ENCODE data around the gene OR51A7.
"Not testable (repeated sequence)": the region's sequence is repeated elsewhere in the genome, so short reads cannot be mapped to it uniquely, and the experiment has no call there.

Gene OR51A7, protein sequence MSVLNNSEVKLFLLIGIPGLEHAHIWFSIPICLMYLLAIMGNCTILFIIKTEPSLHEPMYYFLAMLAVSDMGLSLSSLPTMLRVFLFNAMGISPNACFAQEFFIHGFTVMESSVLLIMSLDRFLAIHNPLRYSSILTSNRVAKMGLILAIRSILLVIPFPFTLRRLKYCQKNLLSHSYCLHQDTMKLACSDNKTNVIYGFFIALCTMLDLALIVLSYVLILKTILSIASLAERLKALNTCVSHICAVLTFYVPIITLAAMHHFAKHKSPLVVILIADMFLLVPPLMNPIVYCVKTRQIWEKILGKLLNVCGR

GRCh38 chr11:4903484-4903883 is at the start of gene OR51A7:
OR51A7 (plus strand) TSS chr11:4903783; CDS start chr11:4907370, 3,587 bp downstream.
- no peak for DNase-seq (ENCODE audit: low read depth)
- TF ChIP-seq, protein P1, sequence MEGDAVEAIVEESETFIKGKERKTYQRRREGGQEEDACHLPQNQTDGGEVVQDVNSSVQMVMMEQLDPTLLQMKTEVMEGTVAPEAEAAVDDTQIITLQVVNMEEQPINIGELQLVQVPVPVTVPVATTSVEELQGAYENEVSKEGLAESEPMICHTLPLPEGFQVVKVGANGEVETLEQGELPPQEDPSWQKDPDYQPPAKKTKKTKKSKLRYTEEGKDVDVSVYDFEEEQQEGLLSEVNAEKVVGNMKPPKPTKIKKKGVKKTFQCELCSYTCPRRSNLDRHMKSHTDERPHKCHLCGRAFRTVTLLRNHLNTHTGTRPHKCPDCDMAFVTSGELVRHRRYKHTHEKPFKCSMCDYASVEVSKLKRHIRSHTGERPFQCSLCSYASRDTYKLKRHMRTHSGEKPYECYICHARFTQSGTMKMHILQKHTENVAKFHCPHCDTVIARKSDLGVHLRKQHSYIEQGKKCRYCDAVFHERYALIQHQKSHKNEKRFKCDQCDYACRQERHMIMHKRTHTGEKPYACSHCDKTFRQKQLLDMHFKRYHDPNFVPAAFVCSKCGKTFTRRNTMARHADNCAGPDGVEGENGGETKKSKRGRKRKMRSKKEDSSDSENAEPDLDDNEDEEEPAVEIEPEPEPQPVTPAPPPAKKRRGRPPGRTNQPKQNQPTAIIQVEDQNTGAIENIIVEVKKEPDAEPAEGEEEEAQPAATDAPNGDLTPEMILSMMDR (conservative IDR thresholded peaks at IDR 0.05; ENCODE audit: low read depth, low read length), result no peak
- no peak within 1 kb of the TSS for H3K4me3 ChIP-seq (ENCODE audit: low read length)

- not testable (repeated sequence) for H3K4me3 ChIP-seq (ENCODE audit: low read length); DNase-seq (ENCODE audit: low read depth)
Measured at GRCh38 chr11:4854286-4854685, 49.3 kb upstream of the OR51A7 start.

DNA sequence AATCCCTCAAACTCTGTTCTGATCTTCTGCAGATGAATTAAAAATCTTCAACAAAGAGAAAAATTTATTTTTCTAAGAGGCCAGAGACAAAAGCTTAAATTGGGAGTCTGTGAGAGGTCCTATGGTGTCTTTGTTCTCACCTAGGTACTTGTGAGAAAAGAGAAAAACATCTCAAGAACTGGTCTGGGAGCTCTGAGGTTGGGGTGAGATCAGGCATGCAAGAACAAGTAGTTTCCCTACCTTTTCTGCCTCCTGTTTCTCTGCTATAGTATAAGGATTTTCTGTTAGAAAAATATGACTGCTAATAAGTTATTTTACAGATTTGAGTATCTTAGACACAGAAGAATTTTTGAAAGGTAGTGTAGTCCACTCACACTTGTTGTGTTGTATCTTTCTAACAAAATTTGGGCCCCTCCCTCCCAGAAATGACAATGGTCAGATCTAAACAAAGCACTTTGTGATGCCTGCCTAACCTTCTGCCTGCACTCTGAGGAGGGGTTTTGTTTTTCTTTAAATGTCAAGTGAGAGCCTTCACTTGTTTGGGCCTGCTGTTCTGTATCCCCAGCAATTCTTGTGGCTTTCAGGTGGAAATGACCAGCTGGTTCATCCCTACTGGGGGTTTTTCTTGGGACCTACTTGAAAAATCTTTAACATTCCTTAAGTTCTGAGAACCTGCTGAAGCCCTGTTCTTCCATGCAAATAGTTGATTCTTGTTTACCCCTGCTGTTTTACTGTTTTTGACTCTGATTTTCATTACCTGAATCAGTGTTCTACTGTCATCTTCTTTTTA is 40.9 kb upstream of the OR51A7 start:
- TF ChIP-seq, protein P1 (conservative IDR thresholded peaks at IDR 0.05; ENCODE audit: low read depth, low read length), result no peak
- no peak overlapping the region for H3K4me3 ChIP-seq (ENCODE audit: low read length)
- DNase-seq (ENCODE audit: low read depth), result no peak

GRCh38 chr11:4863876-4864275 is 39.7 kb upstream of the OR51A7 start:
- no peak for DNase-seq (ENCODE audit: low read depth)
- TF ChIP-seq, protein P1 (conservative IDR thresholded peaks at IDR 0.05; ENCODE audit: low read depth, low read length), result no peak
- no peak overlapping the region for H3K4me3 ChIP-seq (ENCODE audit: low read length)

GRCh38 chr11:4865855-4866254 is 37.7 kb upstream of the OR51A7 start:
- no peak for DNase-seq (ENCODE audit: low read depth)
- H3K4me3 ChIP-seq (ENCODE audit: low read length), result no peak overlapping the region
- TF ChIP-seq, protein P1 (conservative IDR thresholded peaks at IDR 0.05; ENCODE audit: low read depth, low read length), result no peak

DNA sequence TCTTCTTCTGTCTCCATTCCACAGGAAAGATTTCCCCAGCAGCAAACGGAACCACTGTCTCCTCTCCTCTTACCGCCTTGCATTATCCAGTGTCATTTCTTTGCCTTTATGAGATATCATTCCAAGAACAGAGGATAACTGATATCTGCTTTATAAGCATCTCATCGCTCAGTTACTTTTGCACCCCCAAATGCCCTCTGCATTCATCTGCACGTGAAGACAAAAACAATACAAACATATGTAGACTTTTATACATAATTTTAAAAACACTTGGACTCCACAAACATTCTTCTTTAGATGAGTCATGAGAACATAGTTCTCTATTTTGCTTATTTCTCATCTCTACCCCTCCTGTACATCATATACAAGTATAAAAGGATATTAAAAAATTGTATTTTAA is 22.4 kb upstream of the OR51A7 start:
- no peak for DNase-seq (ENCODE audit: low read depth)
- TF ChIP-seq, protein P1 (conservative IDR thresholded peaks at IDR 0.05; ENCODE audit: low read depth, low read length), result no peak
- H3K4me3 ChIP-seq (ENCODE audit: low read length), result no peak overlapping the region

- no peak for DNase-seq (ENCODE audit: low read depth)
- TF ChIP-seq, protein P1 (conservative IDR thresholded peaks at IDR 0.05; ENCODE audit: low read depth, low read length), result no peak
Measured at GRCh38 chr11:4881860-4882500, 21.6 kb upstream of the OR51A7 start, which contains the start of gene OR51T1. OR51T1 (plus strand) TSS chr11:4881900; CDS start chr11:4881900, 0 bp downstream.

More at GRCh38 chr11:4881860-4882500, 21.6 kb upstream of the OR51A7 start, which contains the start of gene OR51T1:
- H3K4me3 ChIP-seq (ENCODE audit: low read length), result no peak within 1 kb of the TSS

All from retinal pigment epithelial cell (primary cell).